HG03442 (cell line): ENCODE results near the gene PACSIN3.
A peak's percentile ranks its signal among the peaks of the same experiment; 100 is the strongest.

Experiments used
- ATAC-seq: cut with Tn5 transposase; IDR thresholded peaks from one replicate; pipeline ENCODE4 v1.9.1; 2021; ENCODE audit warnings: mild to moderate bottlenecking, moderate library complexity; ENCODE audit not compliant: unreplicated experiment

Gene PACSIN3

GRCh38 chr11:47177229-47177845 lies 8.9 kb downstream of the PACSIN3 start:
- peak; percentile 39 for ATAC-seq

GRCh38 chr11:47176328-47177228 lies 9.7 kb downstream of the PACSIN3 start, which contains the start of gene ARFGAP2:
ARFGAP2 (minus strand) TSS chr11:47176879; CDS start chr11:47176853, 26 bp downstream.
- ATAC-seq: peak; percentile 87

GRCh38 chr11:47175746-47176327 lies 10.4 kb downstream of the PACSIN3 start:
- ATAC-seq: no peak

GRCh38 chr11:47172740-47173336 lies 13.4 kb downstream of the PACSIN3 start:
- ATAC-seq: no peak

- ATAC-seq: no peak
Observed at GRCh38 chr11:47171856-47172255, 14.4 kb downstream of the PACSIN3 start.

- no peak for ATAC-seq
Observed at GRCh38 chr11:47171061-47171838, 15.0 kb downstream of the PACSIN3 start.

GRCh38 chr11:47166368-47166767 lies 19.9 kb downstream of the PACSIN3 start:
- ATAC-seq: no peak

- no peak for ATAC-seq
Observed at GRCh38 chr11:47165253-47165840, 20.9 kb downstream of the PACSIN3 start.

GRCh38 chr11:47164321-47164720 lies 21.9 kb downstream of the PACSIN3 start:
- no peak for ATAC-seq

- no peak for ATAC-seq
Observed at GRCh38 chr11:47163898-47164297, 22.3 kb downstream of the PACSIN3 start.

- ATAC-seq: no peak
Observed at GRCh38 chr11:47163193-47163592, 23.0 kb downstream of the PACSIN3 start.

- no peak for ATAC-seq
Observed at GRCh38 chr11:47162426-47162825, 23.8 kb downstream of the PACSIN3 start.

GRCh38 chr11:47161890-47162289 lies 24.3 kb downstream of the PACSIN3 start:
- no peak for ATAC-seq

- no peak for ATAC-seq
Observed at GRCh38 chr11:47161134-47161854, 24.9 kb downstream of the PACSIN3 start.

- no peak for ATAC-seq
Observed at GRCh38 chr11:47160753-47161133, 25.5 kb downstream of the PACSIN3 start.

- no peak for ATAC-seq
Observed at GRCh38 chr11:47158242-47158641, 28.0 kb downstream of the PACSIN3 start.

- no peak for ATAC-seq
Observed at GRCh38 chr11:47157805-47158204, 28.4 kb downstream of the PACSIN3 start.

GRCh38 chr11:47156951-47157350 lies 29.3 kb downstream of the PACSIN3 start:
- ATAC-seq: no peak

- ATAC-seq: no peak
Observed at GRCh38 chr11:47156333-47156732, 29.9 kb downstream of the PACSIN3 start.

GRCh38 chr11:47155879-47156278 lies 30.4 kb downstream of the PACSIN3 start:
- ATAC-seq: no peak
